DOHH2 (cell line): ENCODE results near the gene SCN8A.

Experiments
- EZH2phosphoT487 ChIP-seq: fragments of 200-600 bp; sonication (generic); IDR thresholded peaks from 2 replicates; pipeline ENCODE4 v1.6.1; 2017; ENCODE audit warnings: borderline replicate concordance, mild to moderate bottlenecking, antibody characterized with exemption, low read length, moderate library complexity, mixed read lengths
- TF ChIP-seq, protein P1 (sequence below): fragments of 200-600 bp; sonication (generic); IDR thresholded peaks from one replicate; pipeline ENCODE4 v1.5.1; 2014; ENCODE audit warnings: antibody characterized with exemption, mild to moderate bottlenecking, low read depth, low read length; ENCODE audit not compliant: poor library complexity, severe bottlenecking

DNA sequence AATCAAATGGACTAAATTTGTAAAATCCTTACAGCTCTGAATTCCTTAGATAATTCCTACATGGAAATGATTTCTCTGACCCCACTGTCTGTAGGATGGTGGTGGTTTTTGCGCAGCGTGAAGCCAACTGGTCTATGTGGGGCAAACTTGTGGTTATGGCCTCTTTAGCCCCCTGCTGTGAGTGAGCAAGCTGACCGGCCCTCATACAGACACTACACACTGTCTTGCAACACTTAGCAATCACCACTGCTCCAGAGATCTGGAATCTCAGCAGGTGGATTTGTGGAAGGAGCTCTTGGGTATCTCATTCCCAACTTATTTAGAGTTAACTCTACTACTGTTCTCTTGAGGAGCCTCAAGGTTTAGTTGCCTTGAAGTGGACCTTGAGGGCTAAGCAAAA is 70.2 kb downstream of the SCN8A start:
- TF ChIP-seq EZH2phosphoT487: no peak
- TF ChIP-seq, protein P1, sequence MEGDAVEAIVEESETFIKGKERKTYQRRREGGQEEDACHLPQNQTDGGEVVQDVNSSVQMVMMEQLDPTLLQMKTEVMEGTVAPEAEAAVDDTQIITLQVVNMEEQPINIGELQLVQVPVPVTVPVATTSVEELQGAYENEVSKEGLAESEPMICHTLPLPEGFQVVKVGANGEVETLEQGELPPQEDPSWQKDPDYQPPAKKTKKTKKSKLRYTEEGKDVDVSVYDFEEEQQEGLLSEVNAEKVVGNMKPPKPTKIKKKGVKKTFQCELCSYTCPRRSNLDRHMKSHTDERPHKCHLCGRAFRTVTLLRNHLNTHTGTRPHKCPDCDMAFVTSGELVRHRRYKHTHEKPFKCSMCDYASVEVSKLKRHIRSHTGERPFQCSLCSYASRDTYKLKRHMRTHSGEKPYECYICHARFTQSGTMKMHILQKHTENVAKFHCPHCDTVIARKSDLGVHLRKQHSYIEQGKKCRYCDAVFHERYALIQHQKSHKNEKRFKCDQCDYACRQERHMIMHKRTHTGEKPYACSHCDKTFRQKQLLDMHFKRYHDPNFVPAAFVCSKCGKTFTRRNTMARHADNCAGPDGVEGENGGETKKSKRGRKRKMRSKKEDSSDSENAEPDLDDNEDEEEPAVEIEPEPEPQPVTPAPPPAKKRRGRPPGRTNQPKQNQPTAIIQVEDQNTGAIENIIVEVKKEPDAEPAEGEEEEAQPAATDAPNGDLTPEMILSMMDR: no peak
